Skeletal muscle tissue (tissue), 4 donors: Measurements from ENCODE around the gene ZC3H10. TPM values are rescaled to one million over a fixed set of nuclear protein-coding genes. Genes with fewer than 3 reads are reported as not detected.
"Not testable (repeated sequence)": the region's sequence is repeated elsewhere in the genome, so short reads cannot be mapped to it uniquely, and the experiment has no call there.

ENCODE experiments used
- H3K27ac ChIP-seq: one replicate; pipeline ENCODE4 v1.7.0; 2013; ENCODE audit warnings: mild to moderate bottlenecking, low read depth, low read length, inconsistent platforms
- H3K27me3 ChIP-seq, 3 donors: one replicate each; pipeline ENCODE4 v1.7.0; 2013; ENCODE audit warnings: low read length in 3 of 3; ENCODE audit not compliant: control insufficient read depth in 3 of 3, insufficient read depth in 3 of 3
- H3K36me3 ChIP-seq, 3 donors: one replicate each; pipeline ENCODE4 v1.7.0; 2013; ENCODE audit warnings: low read length in 3 of 3; ENCODE audit not compliant: control insufficient read depth in 3 of 3, insufficient read depth in 3 of 3
- H3K4me1 ChIP-seq, 3 donors: one replicate each; pipeline ENCODE4 v1.7.0; 2013; ENCODE audit warnings: low read length in 3 of 3, mild to moderate bottlenecking in 3 of 3; ENCODE audit not compliant: control insufficient read depth in 3 of 3, insufficient read depth in 3 of 3
- H3K4me3 ChIP-seq, 3 donors: one replicate each; pipeline ENCODE4 v1.7.0; 2013; ENCODE audit warnings: low read length in 3 of 3
- H3K9ac ChIP-seq, 3 donors: one replicate each; pipeline ENCODE4 v1.7.0; 2013; ENCODE audit warnings: low read length in 3 of 3, mild to moderate bottlenecking in 3 of 3, moderate library complexity in 2 of 3, low read depth in 1 of 3
- H3K9me3 ChIP-seq, 3 donors: one replicate each; pipeline ENCODE4 v1.7.0; 2013; ENCODE audit warnings: low read length in 3 of 3; ENCODE audit not compliant: control insufficient read depth in 3 of 3
- total RNA-seq: library from RNA; depleted of rRNA; stranded (reverse); fragments of >200 nt; gene quantifications from one replicate; pipeline ENCODE4 v1.2.3, GENCODE V29; 2014
- donor health status: Osteomylitis.

The ZC3H10 gene
- total RNA-seq, 1 donor from 2014 or later = 5.7 TPM

GRCh38 chr12:56152132-56152755, 34.2 kb downstream of the ZC3H10 start, which contains the start of gene MYL6B:
MYL6B (plus strand) TSS chr12:56152587; CDS start chr12:56153919, 1,332 bp downstream.
- Histone ChIP-seq H3K36me3 (peaks cover 7 to 13% (median 10%) of the 10 kb centered on the region in 3 donors), H3K27ac (peak within 1 kb of the TSS; percentile 98), H3K27me3 (no peaks in the 10 kb centered on the region), H3K4me3 (peak within 1 kb of the TSS; percentile 81 to 88 (median 83)), H3K9ac (peak within 1 kb of the TSS; percentile 88 to 95 (median 92)), H3K4me1 (peaks cover 27 to 43% (median 37%) of the 10 kb centered on the region in 3 donors), H3K9me3 (no peaks in the 10 kb centered on the region)

GRCh38 chr12:56152756-56153677, 35.0 kb downstream of the ZC3H10 start:
- H3K9me3 ChIP-seq = no peaks in the 10 kb centered on the region
- no peaks in the 10 kb centered on the region for H3K27me3 ChIP-seq
- H3K4me3 ChIP-seq = peak overlapping the region; percentile 81 to 88 (median 83)
- peak overlapping the region; percentile 98 for H3K27ac ChIP-seq
- peaks cover 31 to 48% (median 41%) of the 10 kb centered on the region in 3 donors for H3K4me1 ChIP-seq
- H3K9ac ChIP-seq = peak overlapping the region; percentile 86 to 92 (median 88)
- H3K36me3 ChIP-seq = peaks cover 7 to 13% (median 10%) of the 10 kb centered on the region in 3 donors

- Histone ChIP-seq H3K36me3 (peaks cover 9 to 13% (median 10%) of the 10 kb centered on the region in 3 donors), H3K27me3 (no peaks in the 10 kb centered on the region), H3K4me1 (peaks cover 31 to 48% (median 41%) of the 10 kb centered on the region in 3 donors), H3K27ac (peak overlapping the region; percentile 98), H3K9ac (peak overlapping the region; percentile 67 to 92 (median 88)), H3K9me3 (no peaks in the 10 kb centered on the region), H3K4me3 (peak overlapping the region; percentile 60 to 83 (median 81))
These were observed 35.6 kb downstream of the ZC3H10 start for GRCh38 chr12:56153678-56154065.

GRCh38 chr12:56154246-56154771, 36.2 kb downstream of the ZC3H10 start:
- H3K9me3 ChIP-seq = no peaks in the 10 kb centered on the region
- no peaks in the 10 kb centered on the region for H3K27me3 ChIP-seq
- peak overlapping the region; percentile 98 for H3K27ac ChIP-seq
- peaks cover 9 to 13% (median 10%) of the 10 kb centered on the region in 3 donors for H3K36me3 ChIP-seq
- peak overlapping the region; percentile 60 to 83 (median 81) for H3K4me3 ChIP-seq
- peaks cover 31 to 54% (median 45%) of the 10 kb centered on the region in 3 donors for H3K4me1 ChIP-seq
- peak overlapping the region; percentile 51 to 92 (median 88) for H3K9ac ChIP-seq

GRCh38 chr12:56154818-56155217, 36.8 kb downstream of the ZC3H10 start:
- Histone ChIP-seq H3K4me1 (peaks cover 35 to 59% (median 50%) of the 10 kb centered on the region in 3 donors), H3K27ac (peak overlapping the region; percentile 98), H3K4me3 (peak overlapping the region in 2 of 3 donors; percentile 6 to 83)

GRCh38 chr12:56155256-56155845, 37.3 kb downstream of the ZC3H10 start:
- Histone ChIP-seq H3K9ac (peak overlapping the region in 1 of 3 donors; percentile 88), H3K27ac (peak overlapping the region; percentile 98), H3K36me3 (peaks cover 12 to 19% (median 18%) of the 10 kb centered on the region in 3 donors), H3K27me3 (no peaks in the 10 kb centered on the region), H3K4me1 (peaks cover 40 to 64% (median 55%) of the 10 kb centered on the region in 3 donors), H3K9me3 (no peaks in the 10 kb centered on the region), H3K4me3 (peak overlapping the region in 1 of 3 donors; percentile 64)

More at GRCh38 chr12:56154818-56155217, 36.8 kb downstream of the ZC3H10 start:
- peaks cover 12 to 17% (median 14%) of the 10 kb centered on the region in 3 donors for H3K36me3 ChIP-seq
- no peaks in the 10 kb centered on the region for H3K27me3 ChIP-seq
- H3K9ac ChIP-seq = peak overlapping the region in 2 of 3 donors; percentile 43 to 88
- no peaks in the 10 kb centered on the region for H3K9me3 ChIP-seq

- Histone ChIP-seq H3K36me3 (peaks cover 24 to 31% (median 31%) of the 10 kb centered on the region in 3 donors), H3K9ac (peak overlapping the region in 2 of 3 donors; percentile 80 to 83), H3K4me3 (peak overlapping the region in 2 of 3 donors; percentile 77 to 78), H3K4me1 (peaks cover 48 to 72% (median 61%) of the 10 kb centered on the region in 3 donors), H3K27ac (peak overlapping the region; percentile 75)
- not testable (repeated sequence) for H3K9me3 ChIP-seq, H3K27me3 ChIP-seq
These were observed 38.6 kb downstream of the ZC3H10 start for GRCh38 chr12:56156464-56157200.

- peak overlapping the region; percentile 70 to 83 (median 80) for H3K9ac ChIP-seq
- H3K36me3 ChIP-seq = peaks cover 30 to 38% (median 38%) of the 10 kb centered on the region in 3 donors
- H3K27ac ChIP-seq = peak overlapping the region; percentile 75
- H3K27me3 ChIP-seq = no peaks in the 10 kb centered on the region
- peak overlapping the region; percentile 77 to 99 (median 78) for H3K4me3 ChIP-seq
- no peaks in the 10 kb centered on the region for H3K9me3 ChIP-seq
- peaks cover 48 to 73% (median 62%) of the 10 kb centered on the region in 3 donors for H3K4me1 ChIP-seq
These were observed 39.3 kb downstream of the ZC3H10 start for GRCh38 chr12:56157201-56158028.
